ENCODE results near the gene IFRD1. TPM values are rescaled to one million over a fixed set of nuclear protein-coding genes. Genes with fewer than 3 reads are reported as not detected.

Gene IFRD1
- total and polyA plus RNA-seq, 2 experiments from 2014 or later = 69.9 to 114 TPM

- peaks cover 24% of the 10 kb centered on the region for H3K79me2 ChIP-seq
- no peaks in the 10 kb centered on the region for H3K27me3 ChIP-seq
- H4K20me1 ChIP-seq (ENCODE audit: insufficient read depth, poor library complexity, severe bottlenecking) = peaks cover 11% of the 10 kb centered on the region
- no peaks in the 10 kb centered on the region for H3K9me2 ChIP-seq (replicated peaks; ENCODE audit: insufficient read depth)
- DNase-seq (ENCODE audit: low spot score) = no peak
- H3K4me2 ChIP-seq = no peak overlapping the region
- peak overlapping the region; percentile 93 for H3K27ac ChIP-seq
- no peak overlapping the region for H3K4me3 ChIP-seq
- TF ChIP-seq CTCF (IDR thresholded peaks at IDR 0.05; ENCODE audit: poor library complexity) (no peak), EZH2phosphoT487 (IDR thresholded peaks at IDR 0.05; ENCODE audit: low read depth, severe bottlenecking, unreplicated experiment) (no peak), EZH2 (IDR thresholded peaks at IDR 0.05; ENCODE audit: borderline replicate concordance) (no peak)
- H2AFZ ChIP-seq = no peak overlapping the region
- H3K36me3 ChIP-seq (replicated peaks; ENCODE audit: insufficient read depth, low read depth) = no peaks in the 10 kb centered on the region
- H3K4me1 ChIP-seq (ENCODE audit: insufficient read depth) = peaks cover 6% of the 10 kb centered on the region
- no peaks in the 10 kb centered on the region for H3K9me3 ChIP-seq (ENCODE audit: low read depth)
- WGBS (ENCODE audit: low lambda C conversion rate, missing lambda C conversion rate) = 52% methylated on average over 2 of the region's 2 CpGs
These were observed 1.9 kb upstream of the IFRD1 start for GRCh38 chr7:112448381-112448780.

GRCh38 chr7:112448891-112449290, 1.4 kb upstream of the IFRD1 start:
- no peak overlapping the region for H2AFZ ChIP-seq
- H3K36me3 ChIP-seq (replicated peaks; ENCODE audit: insufficient read depth, low read depth) = no peaks in the 10 kb centered on the region
- TF ChIP-seq CTCF (IDR thresholded peaks at IDR 0.05; ENCODE audit: poor library complexity) = no peak
- no peak for TF ChIP-seq EZH2 (IDR thresholded peaks at IDR 0.05; ENCODE audit: borderline replicate concordance)
- no peak for TF ChIP-seq EZH2phosphoT487 (IDR thresholded peaks at IDR 0.05; ENCODE audit: low read depth, severe bottlenecking, unreplicated experiment)
- H3K27ac ChIP-seq = peak overlapping the region; percentile 93
- WGBS (ENCODE audit: low lambda C conversion rate, missing lambda C conversion rate) = 91% methylated on average over 3 of the region's 3 CpGs
- no peaks in the 10 kb centered on the region for H3K9me3 ChIP-seq (ENCODE audit: low read depth)
- no peak for DNase-seq (ENCODE audit: low spot score)
- peaks cover 16% of the 10 kb centered on the region for H4K20me1 ChIP-seq (ENCODE audit: insufficient read depth, poor library complexity, severe bottlenecking)
- peaks cover 11% of the 10 kb centered on the region for H3K4me1 ChIP-seq (ENCODE audit: insufficient read depth)
- no peaks in the 10 kb centered on the region for H3K27me3 ChIP-seq
- H3K79me2 ChIP-seq = peaks cover 29% of the 10 kb centered on the region
- H3K4me3 ChIP-seq = no peak overlapping the region
- peak overlapping the region; percentile 72 for H3K4me2 ChIP-seq
- no peaks in the 10 kb centered on the region for H3K9me2 ChIP-seq (replicated peaks; ENCODE audit: insufficient read depth)

GRCh38 chr7:112449353-112449752, 907 bp upstream of the IFRD1 start:
- Histone ChIP-seq H3K4me1 (ENCODE audit: insufficient read depth) (peaks cover 14% of the 10 kb centered on the region), H3K9me3 (ENCODE audit: low read depth) (no peaks in the 10 kb centered on the region), H3K27ac (peak overlapping the region; percentile 93), H3K4me2 (peak overlapping the region; percentile 72), H3K79me2 (peaks cover 34% of the 10 kb centered on the region), H2AFZ (no peak overlapping the region), H3K36me3 (replicated peaks; ENCODE audit: insufficient read depth, low read depth) (no peaks in the 10 kb centered on the region), H4K20me1 (ENCODE audit: insufficient read depth, poor library complexity, severe bottlenecking) (peaks cover 21% of the 10 kb centered on the region), H3K9me2 (replicated peaks; ENCODE audit: insufficient read depth) (no peaks in the 10 kb centered on the region), H3K4me3 (peak overlapping the region; percentile 47), H3K27me3 (no peaks in the 10 kb centered on the region)
- DNase-seq (ENCODE audit: low spot score) = peak; percentile 84
- no peak for TF ChIP-seq CTCF (IDR thresholded peaks at IDR 0.05; ENCODE audit: poor library complexity)
- TF ChIP-seq EZH2 (IDR thresholded peaks at IDR 0.05; ENCODE audit: borderline replicate concordance) = no peak
- no peak for TF ChIP-seq EZH2phosphoT487 (IDR thresholded peaks at IDR 0.05; ENCODE audit: low read depth, severe bottlenecking, unreplicated experiment)
- 48% methylated on average over 5 of the region's 5 CpGs for WGBS (ENCODE audit: low lambda C conversion rate, missing lambda C conversion rate)

Data from hepatocyte (in vitro differentiated cells).